ENCODE results near the gene SMYD2.
A peak's percentile ranks its signal among the peaks of the same experiment; 100 is the strongest.

The SMYD2 gene, protein sequence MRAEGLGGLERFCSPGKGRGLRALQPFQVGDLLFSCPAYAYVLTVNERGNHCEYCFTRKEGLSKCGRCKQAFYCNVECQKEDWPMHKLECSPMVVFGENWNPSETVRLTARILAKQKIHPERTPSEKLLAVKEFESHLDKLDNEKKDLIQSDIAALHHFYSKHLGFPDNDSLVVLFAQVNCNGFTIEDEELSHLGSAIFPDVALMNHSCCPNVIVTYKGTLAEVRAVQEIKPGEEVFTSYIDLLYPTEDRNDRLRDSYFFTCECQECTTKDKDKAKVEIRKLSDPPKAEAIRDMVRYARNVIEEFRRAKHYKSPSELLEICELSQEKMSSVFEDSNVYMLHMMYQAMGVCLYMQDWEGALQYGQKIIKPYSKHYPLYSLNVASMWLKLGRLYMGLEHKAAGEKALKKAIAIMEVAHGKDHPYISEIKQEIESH

DNA sequence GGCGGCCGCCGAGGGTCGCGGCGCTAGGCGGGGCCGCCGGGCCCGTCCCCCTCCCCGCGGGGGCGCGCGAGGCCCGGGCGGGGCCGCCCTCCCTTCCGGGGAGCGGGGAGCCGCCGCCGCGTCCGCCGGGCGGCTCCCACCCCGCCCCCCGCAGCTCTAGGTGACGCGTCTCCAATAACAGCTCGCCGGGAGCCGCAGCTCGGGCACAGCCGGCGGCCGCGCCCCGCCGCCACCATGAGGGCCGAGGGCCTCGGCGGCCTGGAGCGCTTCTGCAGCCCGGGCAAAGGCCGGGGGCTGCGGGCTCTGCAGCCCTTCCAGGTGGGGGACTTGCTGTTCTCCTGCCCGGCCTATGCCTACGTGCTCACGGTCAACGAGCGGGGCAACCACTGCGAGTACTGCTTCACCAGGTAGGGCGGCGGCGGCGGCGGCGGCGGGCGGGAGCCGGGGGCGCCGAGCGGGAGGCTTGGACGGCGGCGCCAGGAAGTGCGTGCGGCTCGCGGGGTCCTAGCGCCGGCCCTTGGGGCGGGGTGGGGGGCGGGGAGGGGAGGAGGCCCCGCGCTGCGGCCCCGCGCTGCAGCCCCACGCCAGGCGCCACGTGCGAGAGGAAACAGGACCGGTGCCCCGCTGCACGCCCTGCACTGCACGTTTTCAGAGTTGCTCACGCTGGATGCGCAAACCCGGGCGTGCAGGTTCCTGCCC, at the start of gene SMYD2:
TSS of gene SMYD2 (plus strand) at position 139 of the 699 bp plus-strand sequence. CDS start at position 235, 96 bp downstream.
- peak within 1 kb of the TSS; percentile 92 to 95 for H3K4me3 ChIP-seq
- peaks cover 0 to 27% (median 13%) of the 10 kb centered on the region in 4 donors for H3K4me1 ChIP-seq
- peak within 1 kb of the TSS; percentile 79 to 83 for H3K27ac ChIP-seq
- peak; percentile 45 to 83 for DNase-seq
- no peaks in the 10 kb centered on the region for H3K36me3 ChIP-seq
- H3K9me3 ChIP-seq, result no peaks in the 10 kb centered on the region
- intact Hi-C loops (cut with DNase I; ENCODE audit: low total_unique reads), result no loop called here
- TF ChIP-seq, protein P1, sequence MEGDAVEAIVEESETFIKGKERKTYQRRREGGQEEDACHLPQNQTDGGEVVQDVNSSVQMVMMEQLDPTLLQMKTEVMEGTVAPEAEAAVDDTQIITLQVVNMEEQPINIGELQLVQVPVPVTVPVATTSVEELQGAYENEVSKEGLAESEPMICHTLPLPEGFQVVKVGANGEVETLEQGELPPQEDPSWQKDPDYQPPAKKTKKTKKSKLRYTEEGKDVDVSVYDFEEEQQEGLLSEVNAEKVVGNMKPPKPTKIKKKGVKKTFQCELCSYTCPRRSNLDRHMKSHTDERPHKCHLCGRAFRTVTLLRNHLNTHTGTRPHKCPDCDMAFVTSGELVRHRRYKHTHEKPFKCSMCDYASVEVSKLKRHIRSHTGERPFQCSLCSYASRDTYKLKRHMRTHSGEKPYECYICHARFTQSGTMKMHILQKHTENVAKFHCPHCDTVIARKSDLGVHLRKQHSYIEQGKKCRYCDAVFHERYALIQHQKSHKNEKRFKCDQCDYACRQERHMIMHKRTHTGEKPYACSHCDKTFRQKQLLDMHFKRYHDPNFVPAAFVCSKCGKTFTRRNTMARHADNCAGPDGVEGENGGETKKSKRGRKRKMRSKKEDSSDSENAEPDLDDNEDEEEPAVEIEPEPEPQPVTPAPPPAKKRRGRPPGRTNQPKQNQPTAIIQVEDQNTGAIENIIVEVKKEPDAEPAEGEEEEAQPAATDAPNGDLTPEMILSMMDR (IDR thresholded peaks at IDR 0.05), result no peak
- no peaks in the 10 kb centered on the region for H3K27me3 ChIP-seq

DNA sequence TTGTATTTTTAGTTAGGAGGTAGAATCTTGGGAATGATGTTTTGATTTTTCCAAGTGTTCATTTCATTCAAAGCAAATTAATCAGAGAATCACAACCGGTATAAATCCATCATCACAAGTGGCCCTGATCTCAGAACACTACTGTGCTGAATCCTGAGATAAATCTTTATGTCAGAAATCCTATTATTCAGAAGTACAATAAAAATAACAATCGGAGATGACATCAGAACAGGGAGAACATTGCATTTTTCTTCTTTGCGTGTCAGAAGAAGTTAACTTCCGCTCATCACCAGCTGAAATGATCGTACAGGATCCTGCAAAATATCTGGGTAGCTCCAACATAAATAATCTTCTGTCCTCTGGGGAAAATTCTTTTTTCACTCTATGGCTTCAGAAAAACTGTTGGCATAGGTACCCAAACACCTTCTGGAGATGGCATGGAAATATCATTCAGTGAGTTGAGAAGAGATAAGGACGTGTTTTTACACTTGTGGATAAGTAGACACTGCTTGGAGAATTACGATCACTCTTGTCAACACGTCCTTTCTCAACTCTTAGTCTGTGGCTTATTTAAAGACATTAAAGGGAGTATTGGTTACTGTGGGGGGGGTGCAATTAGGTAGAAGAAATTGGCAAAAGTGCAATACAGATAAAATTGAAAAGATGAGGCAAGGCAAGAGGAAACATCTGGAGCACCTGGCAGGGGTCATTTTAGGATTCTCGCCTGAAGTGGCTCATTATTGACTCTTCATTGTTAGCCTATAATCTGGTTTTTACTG, 46.9 kb upstream of the SMYD2 start:
- TF ChIP-seq, protein P1 (IDR thresholded peaks at IDR 0.05), result no peak
- Histone ChIP-seq H3K27ac (no peak overlapping the region), H3K9me3 (no peaks in the 10 kb centered on the region), H3K4me3 (no peak overlapping the region), H3K27me3 (peaks cover 0 to 5% of the 10 kb centered on the region in 2 donors), H3K36me3 (no peaks in the 10 kb centered on the region), H3K4me1 (no peaks in the 10 kb centered on the region)
- DNase-seq, result no peak
- intact Hi-C loops (cut with DNase I; ENCODE audit: low total_unique reads), result no loop called here

DNA sequence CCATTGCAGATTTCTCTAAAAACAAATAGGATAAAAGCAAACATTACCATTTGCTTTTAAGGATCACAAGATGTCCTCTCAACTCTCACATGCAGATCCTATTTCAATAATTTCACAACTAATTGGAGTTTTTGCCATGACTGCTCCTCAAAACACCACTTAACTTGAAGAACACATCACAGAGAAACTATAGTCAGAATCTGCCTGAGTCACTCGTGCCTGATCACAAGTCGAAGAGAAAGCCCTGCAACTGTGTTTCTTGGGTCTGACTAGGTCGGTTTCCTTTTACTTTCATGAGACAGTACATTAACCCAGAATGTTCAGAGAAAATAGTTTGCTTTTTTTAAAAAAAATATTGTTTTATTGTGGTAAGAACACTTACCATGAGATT, 46.3 kb upstream of the SMYD2 start:
- TF ChIP-seq, protein P1 (IDR thresholded peaks at IDR 0.05), result no peak
- H3K4me3 ChIP-seq, result no peak overlapping the region
- no peaks in the 10 kb centered on the region for H3K36me3 ChIP-seq
- H3K27ac ChIP-seq, result no peak overlapping the region
- H3K4me1 ChIP-seq, result no peaks in the 10 kb centered on the region
- intact Hi-C loops (cut with DNase I; ENCODE audit: low total_unique reads), result no loop called here
- no peaks in the 10 kb centered on the region for H3K9me3 ChIP-seq
- peaks cover 0 to 5% of the 10 kb centered on the region in 2 donors for H3K27me3 ChIP-seq
- DNase-seq, result no peak

DNA sequence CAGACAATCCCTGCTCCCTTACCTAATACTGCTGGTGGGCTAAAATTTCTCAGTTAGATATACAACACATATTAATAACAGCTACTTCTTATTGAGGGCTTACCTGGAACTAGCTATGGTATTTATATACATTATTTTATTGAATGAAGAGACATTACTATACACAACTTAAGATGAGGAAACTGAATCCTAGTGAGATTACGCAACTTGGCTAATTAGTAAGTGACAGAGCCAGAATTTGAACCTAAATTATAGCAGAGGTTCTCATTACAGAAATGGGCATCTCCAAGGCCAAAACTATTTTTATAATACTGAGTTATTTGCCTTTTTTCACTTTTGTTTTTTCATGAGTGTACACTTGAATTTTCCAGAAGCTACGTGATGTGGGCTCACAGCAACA, 44.5 kb upstream of the SMYD2 start:
- TF ChIP-seq, protein P1 (IDR thresholded peaks at IDR 0.05), result no peak
- no peak for DNase-seq
- Histone ChIP-seq H3K4me1 (no peaks in the 10 kb centered on the region), H3K27me3 (peaks cover 0 to 5% of the 10 kb centered on the region in 2 donors), H3K27ac (no peak overlapping the region), H3K36me3 (no peaks in the 10 kb centered on the region), H3K4me3 (no peak overlapping the region), H3K9me3 (no peaks in the 10 kb centered on the region)
- intact Hi-C loops (cut with DNase I; ENCODE audit: low total_unique reads), result no loop called here

DNA sequence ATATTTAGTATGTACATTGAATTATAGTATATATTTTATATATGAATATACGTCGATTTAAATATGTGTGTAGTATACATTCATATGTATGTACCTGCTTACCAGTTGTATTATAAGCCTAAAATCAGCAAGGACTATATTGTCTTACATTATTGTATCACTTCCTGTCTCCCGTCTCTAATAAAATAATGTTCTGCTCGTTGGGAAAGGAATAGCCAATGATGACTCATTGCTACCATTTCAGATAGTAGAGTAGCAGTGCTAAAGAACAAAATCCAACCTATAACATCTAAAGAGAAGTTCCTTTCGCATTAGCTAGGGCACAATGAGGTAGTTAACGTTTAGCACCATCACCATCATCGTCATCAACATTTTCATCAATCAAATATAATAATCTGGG, 39.9 kb upstream of the SMYD2 start:
- Histone ChIP-seq H3K36me3 (no peaks in the 10 kb centered on the region), H3K4me1 (no peaks in the 10 kb centered on the region), H3K9me3 (no peaks in the 10 kb centered on the region), H3K4me3 (no peak overlapping the region), H3K27me3 (peaks cover 0 to 9% of the 10 kb centered on the region in 2 donors), H3K27ac (no peak overlapping the region)
- intact Hi-C loops (cut with DNase I; ENCODE audit: low total_unique reads), result no loop called here
- TF ChIP-seq, protein P1 (IDR thresholded peaks at IDR 0.05), result no peak
- DNase-seq, result no peak
